B cell (primary cell): ENCODE measurements around the gene OVCH1. TPM values are rescaled to one million over a fixed set of nuclear protein-coding genes. Genes with fewer than 3 reads are reported as not detected.
A peak's percentile ranks its signal among the peaks of the same experiment; 100 is the strongest.

Source experiments
- ATAC-seq: fragments of 200-7000 bp; cut with Tn5 transposase; one replicate; pipeline ENCODE4 v1.10.0; 2021; ENCODE audit warnings: low read depth, mild to moderate bottlenecking, moderate number of reproducible peaks, moderate library complexity
- CTCF ChIA-PET: fragments of 350-600 bp; sonication (Branson Sonifier 250); formaldehyde crosslinking; loops from one replicate; lab custom pipeline; 2021; ENCODE audit warnings: antibody characterized with exemption, inconsistent platforms; lab: Charles Lee
- POLR2A ChIA-PET: fragments of 350-600 bp; sonication (Branson Sonifier 250); formaldehyde crosslinking; loops from one replicate; lab custom pipeline; 2021; ENCODE audit warnings: antibody characterized with exemption; lab: Charles Lee
- DNase-seq: peaks from one replicate; pipeline ENCODE4 v3.0.0; 2013
- H2AFZ ChIP-seq: 2 replicates; pipeline ENCODE4 v1.6.1; 2012; ENCODE audit warnings: mild to moderate bottlenecking, low read depth, low read length; ENCODE audit not compliant: insufficient read depth, poor library complexity, severe bottlenecking
- H3K27ac ChIP-seq, 2 donors: 1 replicate in 1 of 2; 2 replicates in 1 of 2; pipeline ENCODE4 v1.5.1; 2012 to 2013; ENCODE audit warnings: low read length in 2 of 2, mild to moderate bottlenecking in 2 of 2, moderate library complexity in 1 of 2
- H3K27me3 ChIP-seq, 4 experiments: fragments of 200-600 bp in 1 of 4; sonication (generic) in 1 of 4; replicated peaks in 1 of 4; 1 replicate in 2 of 4; 2 replicates in 2 of 4; pipeline versions ENCODE4 v1.6.1 to v1.7.0; 2013 to 2016; ENCODE audit warnings: low read length in 3 of 4, mild to moderate bottlenecking in 2 of 4, mixed read lengths in 1 of 4, moderate library complexity in 1 of 4; ENCODE audit not compliant: insufficient read depth in 4 of 4, control insufficient read depth in 3 of 4; ENCODE audit errors: control extremely low read depth in 1 of 4
- H3K36me3 ChIP-seq, 2 experiments: replicated peaks in 1 of 2; 1 replicate in 1 of 2; 2 replicates in 1 of 2; pipeline versions ENCODE4 v1.6.1 to v1.7.1; 2013; ENCODE audit warnings: low read length in 1 of 2; ENCODE audit not compliant: insufficient read depth in 2 of 2, control insufficient read depth in 1 of 2; ENCODE audit errors: control extremely low read depth in 1 of 2, extremely low read depth in 1 of 2
- H3K4me1 ChIP-seq, 2 donors: fragments of 200-600 bp in 1 of 2; sonication (generic) in 1 of 2; 1 replicate in 1 of 2; 2 replicates in 1 of 2; pipeline versions ENCODE4 v1.5.1 to v1.6.1; 2013 to 2017; ENCODE audit warnings: low read length in 2 of 2; ENCODE audit not compliant: control insufficient read depth in 2 of 2, insufficient read depth in 2 of 2
- H3K4me2 ChIP-seq: replicated peaks from 2 replicates; pipeline ENCODE3; 2012; ENCODE audit warnings: mild to moderate bottlenecking, low read depth, low read length; ENCODE audit not compliant: poor library complexity, severe bottlenecking
- H3K4me3 ChIP-seq, 5 experiments: fragments of 200-600 bp in 1 of 5; sonication (generic) in 1 of 5; 1 replicate in 3 of 5; 2 replicates in 2 of 5; pipeline versions ENCODE4 v1.5.1 to v1.7.0; 2011 to 2016; ENCODE audit warnings: low read length in 4 of 5, mild to moderate bottlenecking in 4 of 5, low read depth in 2 of 5, control low read depth in 1 of 5, moderate library complexity in 1 of 5; ENCODE audit not compliant: insufficient read depth in 1 of 5; ENCODE audit errors: control extremely low read depth in 1 of 5, extremely low read depth in 1 of 5
- H3K79me2 ChIP-seq: fragments of 200-600 bp; sonication (generic); one replicate; pipeline ENCODE4 v1.6.0; 2016; ENCODE audit warnings: low read length; ENCODE audit not compliant: control insufficient read depth, insufficient read depth
- H3K9ac ChIP-seq: fragments of 200-600 bp; sonication (generic); 2 replicates; pipeline ENCODE4 v1.6.1; 2017; ENCODE audit warnings: mild to moderate bottlenecking, low read length, moderate library complexity
- H3K9me3 ChIP-seq, 3 donors: one replicate each; pipeline versions ENCODE4 v1.6.1 to v1.7.1; 2013; ENCODE audit warnings: low read length in 2 of 3; ENCODE audit not compliant: control insufficient read depth in 2 of 3, insufficient read depth in 1 of 3; ENCODE audit errors: control extremely low read depth in 1 of 3
- H4K20me1 ChIP-seq: 2 replicates; pipeline ENCODE4 v1.6.0; 2012; ENCODE audit warnings: mild to moderate bottlenecking, low read length; ENCODE audit not compliant: insufficient read depth, control insufficient read depth, poor library complexity, severe bottlenecking
- H3K27ac Mint-ChIP-seq: one replicate; pipeline ENCODE4 v1.8.0; 2021; ENCODE audit warnings: mixed read lengths
- H3K27me3 Mint-ChIP-seq: one replicate; pipeline ENCODE4 v1.8.0; 2021; ENCODE audit warnings: mixed read lengths
- H3K4me1 Mint-ChIP-seq: one replicate; pipeline ENCODE4 v1.8.0; 2021; ENCODE audit warnings: mixed read lengths
- H3K4me3 Mint-ChIP-seq: one replicate; pipeline ENCODE4 v1.8.0; 2021; ENCODE audit warnings: mixed read lengths
- H3K9me3 Mint-ChIP-seq: one replicate; pipeline ENCODE4 v1.8.0; 2022; ENCODE audit warnings: mixed read lengths; ENCODE audit not compliant: insufficient read depth
- CTCF ChIP-seq: fragments of 200-600 bp; IDR thresholded peaks from one replicate; pipeline ENCODE4 v1.8.0; 2022; ENCODE audit warnings: antibody characterized with exemption, mild to moderate bottlenecking
- EZH2 ChIP-seq: IDR thresholded peaks from 2 replicates; pipeline ENCODE4 v1.6.1; 2012; ENCODE audit warnings: borderline replicate concordance, low read depth, mild to moderate bottlenecking, moderate library complexity, low read length; ENCODE audit not compliant: insufficient read depth, poor library complexity, severe bottlenecking
- WGBS: methylation state at CpG from one replicate; pipeline ENCODE4 v1.1.5; 2013; ENCODE audit warnings: missing lambda C conversion rate; ENCODE audit not compliant: insufficient coverage; 5-methylcytosine and 5-hydroxymethylcytosine counted together
- intact Hi-C: fragments of 100-400 bp; cut with micrococcal nuclease; formaldehyde crosslinking; loops from one replicate; pipeline ENCODE4 v1.10.0; 2022
- polyA plus RNA-seq: library from polyadenylated mRNA; depleted of rRNA; stranded (reverse); fragments of >200 nt; gene quantifications from 2 replicates; pipeline ENCODE4 v1.2.3, GENCODE V29; 2012
- total RNA-seq, 2 donors: library from RNA; stranded (reverse); fragments of 120-200 nt in 1 of 2; gene quantifications; 1 replicate in 1 of 2; 2 replicates in 1 of 2; pipeline versions ENCODE4 v1.2.3 to v1.2.4, GENCODE V29; 2013 to 2022

OVCH1 gene
- total and polyA plus RNA-seq, 2 donors (not counting 1 experiment from before 2014, with no cell fraction given): not detected

DNA sequence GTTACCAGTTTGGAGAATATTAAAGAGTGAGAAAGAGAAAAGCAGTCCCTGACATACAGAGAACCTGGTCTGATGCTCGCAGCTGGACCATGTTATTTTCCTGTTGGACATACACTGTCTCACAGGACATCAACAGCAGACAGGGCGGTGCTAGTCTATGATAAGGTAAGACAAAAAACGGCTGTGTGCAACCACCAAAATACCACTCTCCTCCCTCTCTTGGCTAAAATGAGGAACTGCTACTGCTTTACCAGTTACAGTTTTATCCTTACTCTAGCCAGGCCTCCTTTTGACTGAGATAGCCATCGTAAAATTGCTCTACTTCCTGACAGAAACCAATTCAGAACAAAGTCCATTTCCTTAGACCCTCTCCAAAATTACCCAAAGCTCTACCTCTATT is 69.5 kb downstream of the OVCH1 start:
- TF ChIP-seq CTCF (peak; percentile 47), EZH2 (no peak)
- H3K27me3 Mint-ChIP-seq: peaks cover 18% of the 10 kb centered on the region
- Histone ChIP-seq H3K27ac (no peak overlapping the region), H3K4me1 (no peaks in the 10 kb centered on the region), H3K36me3 (no peaks in the 10 kb centered on the region), H3K27me3 (no peaks in the 10 kb centered on the region), H2AFZ (peak overlapping the region; percentile 18), H3K9me3 (no peaks in the 10 kb centered on the region), H3K79me2 (no peaks in the 10 kb centered on the region), H3K4me2 (no peak overlapping the region), H3K9ac (no peak overlapping the region), H4K20me1 (no peaks in the 10 kb centered on the region), H3K4me3 (no peak overlapping the region)
- H3K4me1 Mint-ChIP-seq: peaks cover 2% of the 10 kb centered on the region
- ChIA-PET CTCF (no interaction called here), POLR2A (no interaction called here)
- ATAC-seq (no peak), DNase-seq (peak; percentile 23)
- no peaks in the 10 kb centered on the region for H3K9me3 Mint-ChIP-seq
- intact Hi-C loops: no loop called here
- no peak overlapping the region for H3K27ac Mint-ChIP-seq
- no peak overlapping the region for H3K4me3 Mint-ChIP-seq
- 9% methylated on average over 1 of the region's 4 CpGs for WGBS

GRCh38 chr12:29426498-29426897 is 71.0 kb downstream of the OVCH1 start:
- ATAC-seq: no peak
- no peak overlapping the region for H3K4me3 ChIP-seq
- peaks cover 2% of the 10 kb centered on the region for H3K4me1 Mint-ChIP-seq
- intact Hi-C loops: no loop called here
- no peak overlapping the region for H2AFZ ChIP-seq
- no peak overlapping the region for H3K27ac ChIP-seq
- H3K27ac Mint-ChIP-seq: no peak overlapping the region
- H3K4me1 ChIP-seq: no peaks in the 10 kb centered on the region
- H3K4me3 Mint-ChIP-seq: no peak overlapping the region
- no peak overlapping the region for H3K9ac ChIP-seq
- no peaks in the 10 kb centered on the region for H3K9me3 ChIP-seq
- WGBS: 100% methylated on average over 1 of the region's 2 CpGs
- no peaks in the 10 kb centered on the region for H3K27me3 ChIP-seq
- H3K27me3 Mint-ChIP-seq: peaks cover 9% of the 10 kb centered on the region
- H3K79me2 ChIP-seq: no peaks in the 10 kb centered on the region
- no peak for TF ChIP-seq CTCF
- TF ChIP-seq EZH2: no peak
- no peaks in the 10 kb centered on the region for H3K9me3 Mint-ChIP-seq
- no peak for DNase-seq
- H3K36me3 ChIP-seq: no peaks in the 10 kb centered on the region
- ChIA-PET POLR2A (no interaction called here), CTCF (interaction anchor here (0.6 kb wide), 1 partner anchor 1418 kb away, joined by 3 read pairs; no protein-coding TSS in a partner anchor)
- H3K4me2 ChIP-seq: no peak overlapping the region
- H4K20me1 ChIP-seq: no peaks in the 10 kb centered on the region
